OCI-LY1 (cell line): ENCODE results near the gene PLCD1.
"Not testable (repeated sequence)": the region's sequence is repeated elsewhere in the genome, so short reads cannot be mapped to it uniquely, and the experiment has no call there.

Source experiments
- H2AFZ ChIP-seq: fragments of 200-600 bp; sonication (generic), shearing (Covaris generic); 2 replicates; pipeline ENCODE4 v1.6.0; 2014; ENCODE audit warnings: antibody characterized with exemption, mild to moderate bottlenecking, low read length
- H3F3A ChIP-seq: fragments of 200-600 bp; sonication (generic), shearing (Covaris generic); 2 replicates; pipeline ENCODE4 v1.6.0; 2014; ENCODE audit warnings: mild to moderate bottlenecking, antibody characterized with exemption, low read length, moderate library complexity; ENCODE audit not compliant: insufficient read depth
- H3K27ac ChIP-seq: fragments of 200-600 bp; sonication (generic); 2 replicates; pipeline ENCODE4 v1.5.1; 2014; ENCODE audit warnings: low read length, mixed run types, mild to moderate bottlenecking, low read depth; ENCODE audit not compliant: poor library complexity, severe bottlenecking
- H3K27me3 ChIP-seq: fragments of 200-600 bp; sonication (generic); 2 replicates; pipeline ENCODE4 v1.6.0; 2014; ENCODE audit warnings: antibody characterized with exemption, mild to moderate bottlenecking, low read length, moderate library complexity; ENCODE audit not compliant: insufficient read depth
- H3K36me3 ChIP-seq: fragments of 200-600 bp; sonication (generic); 2 replicates; pipeline ENCODE4 v1.6.1; 2014; ENCODE audit warnings: mild to moderate bottlenecking, antibody characterized with exemption, low read length, moderate library complexity, mixed read lengths; ENCODE audit not compliant: insufficient read depth
- H3K4me1 ChIP-seq: fragments of 200-600 bp; sonication (generic); 2 replicates; pipeline ENCODE4 v1.5.1; 2014; ENCODE audit warnings: mild to moderate bottlenecking, low read length, moderate library complexity; ENCODE audit not compliant: insufficient read depth, severe bottlenecking
- H3K4me2 ChIP-seq: fragments of 200-600 bp; sonication (generic), shearing (Covaris generic); 2 replicates; pipeline ENCODE4 v1.6.1; 2014; ENCODE audit warnings: low read length
- H3K4me3 ChIP-seq: fragments of 200-600 bp; sonication (generic); 2 replicates; pipeline ENCODE4 v1.5.1; 2014; ENCODE audit warnings: low read length, low read depth, mild to moderate bottlenecking, mixed read lengths; ENCODE audit not compliant: poor library complexity, severe bottlenecking
- H3K79me2 ChIP-seq: fragments of 200-600 bp; shearing (Covaris generic); 2 replicates; pipeline ENCODE4 v1.6.1; 2016; ENCODE audit warnings: mixed run types, low read length, mixed read lengths; ENCODE audit not compliant: insufficient read depth
- H3K9ac ChIP-seq: fragments of 200-600 bp; sonication (generic), shearing (Covaris generic); 2 replicates; pipeline ENCODE4 v1.6.1; 2014; ENCODE audit warnings: mild to moderate bottlenecking, low read length, mixed read lengths
- H3K9me2 ChIP-seq: fragments of 200-600 bp; sonication (generic), shearing (Covaris generic); 2 replicates; pipeline ENCODE4 v1.6.1; 2014; ENCODE audit warnings: low read depth, mild to moderate bottlenecking, low read length, mixed read lengths
- H3K9me3 ChIP-seq: fragments of 200-600 bp; shearing (Covaris generic); 2 replicates; pipeline ENCODE4 v1.6.1; 2014; ENCODE audit warnings: low read length, mixed read lengths
- H4K20me1 ChIP-seq: fragments of 200-600 bp; sonication (generic), shearing (Covaris generic); 2 replicates; pipeline ENCODE4 v1.6.0; 2016; ENCODE audit warnings: mild to moderate bottlenecking, low read length; ENCODE audit not compliant: insufficient read depth
- CTCF ChIP-seq: fragments of 200-600 bp; sonication (generic), shearing (Covaris generic); IDR thresholded peaks from 2 replicates; pipeline ENCODE4 v1.5.1; 2017; ENCODE audit warnings: mild to moderate bottlenecking, antibody characterized with exemption, low read length, moderate library complexity, mixed read lengths
- EZH2 ChIP-seq: fragments of 200-600 bp; sonication (generic), shearing (Covaris generic); IDR thresholded peaks from 2 replicates; pipeline ENCODE4 v1.8.0; 2017; ENCODE audit warnings: borderline replicate concordance, mixed run types, mild to moderate bottlenecking, antibody characterized with exemption, low read length, moderate library complexity, mixed read lengths

The PLCD1 gene

GRCh38 chr3:37974121-37975083, 55.0 kb downstream of the PLCD1 start:
- no peak overlapping the region for H3K27ac ChIP-seq

GRCh38 chr3:37973246-37974054, 56.0 kb downstream of the PLCD1 start:
- no peak overlapping the region for H3K9ac ChIP-seq
- no peak for TF ChIP-seq EZH2
- H3K4me3 ChIP-seq, result no peak overlapping the region
- no peak overlapping the region for H3K27ac ChIP-seq
- H4K20me1 ChIP-seq, result no peaks in the 10 kb centered on the region
- no peaks in the 10 kb centered on the region for H3F3A ChIP-seq
- no peaks in the 10 kb centered on the region for H3K9me2 ChIP-seq
- H3K27me3 ChIP-seq, result no peaks in the 10 kb centered on the region
- H3K4me1 ChIP-seq, result peaks cover 3% of the 10 kb centered on the region
- no peak overlapping the region for H3K4me2 ChIP-seq
- no peaks in the 10 kb centered on the region for H3K9me3 ChIP-seq
- H3K79me2 ChIP-seq, result no peaks in the 10 kb centered on the region
- no peak overlapping the region for H2AFZ ChIP-seq
- H3K36me3 ChIP-seq, result no peaks in the 10 kb centered on the region

More at GRCh38 chr3:37974121-37975083, 55.0 kb downstream of the PLCD1 start:
- Histone ChIP-seq H3K4me2 (no peak overlapping the region), H2AFZ (no peak overlapping the region), H3K9me2 (no peaks in the 10 kb centered on the region), H3K79me2 (no peaks in the 10 kb centered on the region), H3K27me3 (no peaks in the 10 kb centered on the region), H3K9me3 (no peaks in the 10 kb centered on the region), H3K4me1 (peaks cover 3% of the 10 kb centered on the region), H3F3A (no peaks in the 10 kb centered on the region), H3K36me3 (no peaks in the 10 kb centered on the region), H3K9ac (no peak overlapping the region), H4K20me1 (no peaks in the 10 kb centered on the region), H3K4me3 (no peak overlapping the region)
- TF ChIP-seq CTCF (peak; percentile 96), EZH2 (no peak)

GRCh38 chr3:37972056-37972455, 57.4 kb downstream of the PLCD1 start:
- not testable (repeated sequence) for H3K27me3 ChIP-seq, H3K9ac ChIP-seq, H3K9me3 ChIP-seq, H3K27ac ChIP-seq, H3K4me1 ChIP-seq, H3K4me2 ChIP-seq, H3K79me2 ChIP-seq, H3K36me3 ChIP-seq, H4K20me1 ChIP-seq, H3F3A ChIP-seq, H2AFZ ChIP-seq, H3K4me3 ChIP-seq, H3K9me2 ChIP-seq

GRCh38 chr3:37971467-37971866, 58.0 kb downstream of the PLCD1 start:
- Histone ChIP-seq H3K4me3 (no peak overlapping the region), H3K36me3 (no peaks in the 10 kb centered on the region)

More at GRCh38 chr3:37971467-37971866, 58.0 kb downstream of the PLCD1 start:
- H2AFZ ChIP-seq, result no peak overlapping the region
- no peaks in the 10 kb centered on the region for H3K9me2 ChIP-seq
- TF ChIP-seq CTCF (no peak), EZH2 (no peak)
- no peaks in the 10 kb centered on the region for H4K20me1 ChIP-seq
- no peaks in the 10 kb centered on the region for H3K27me3 ChIP-seq
- no peak overlapping the region for H3K9ac ChIP-seq
- H3K4me2 ChIP-seq, result no peak overlapping the region
- H3K9me3 ChIP-seq, result no peaks in the 10 kb centered on the region
- H3K4me1 ChIP-seq, result peaks cover 6% of the 10 kb centered on the region
- no peak overlapping the region for H3K27ac ChIP-seq
- H3K79me2 ChIP-seq, result no peaks in the 10 kb centered on the region
- no peaks in the 10 kb centered on the region for H3F3A ChIP-seq
